MG63 (cell line): ENCODE data around the gene GALNT12. TPM values are rescaled to one million over a fixed set of nuclear protein-coding genes. Genes with fewer than 3 reads are reported as not detected.

Experiments used
- DNase-seq: peaks from one replicate; pipeline ENCODE4 v3.0.0-alpha.2; 2020
- H3K27me3 ChIP-seq: fragments of 250-450 bp; sonication (Bioruptor Pico); 2 replicates; pipeline ENCODE4 v1.5.1; 2020; ENCODE audit warnings: mild to moderate bottlenecking, moderate library complexity
- H3K36me3 ChIP-seq: fragments of 250-450 bp; sonication (Bioruptor Pico); 2 replicates; pipeline ENCODE4 v1.5.1; 2020; ENCODE audit warnings: mild to moderate bottlenecking, moderate library complexity
- H3K4me3 ChIP-seq: fragments of 250-450 bp; sonication (Bioruptor Pico); 2 replicates; pipeline ENCODE4 v1.5.1; 2020; ENCODE audit warnings: mild to moderate bottlenecking, moderate library complexity
- H3K9me3 ChIP-seq: fragments of 250-450 bp; sonication (Bioruptor Pico); 2 replicates; pipeline ENCODE4 v1.5.1; 2020; ENCODE audit warnings: mild to moderate bottlenecking, moderate library complexity
- total RNA-seq: library from RNA; depleted of rRNA; stranded (reverse); fragments of >200 nt; shearing (Covaris generic); gene quantifications from 2 replicates; pipeline ENCODE4 v1.2.3, GENCODE V29; 2014; ENCODE audit warnings: low replicate concordance

The GALNT12 gene
- total RNA-seq, 1 experiment from 2014 or later: 0.99 TPM

DNA sequence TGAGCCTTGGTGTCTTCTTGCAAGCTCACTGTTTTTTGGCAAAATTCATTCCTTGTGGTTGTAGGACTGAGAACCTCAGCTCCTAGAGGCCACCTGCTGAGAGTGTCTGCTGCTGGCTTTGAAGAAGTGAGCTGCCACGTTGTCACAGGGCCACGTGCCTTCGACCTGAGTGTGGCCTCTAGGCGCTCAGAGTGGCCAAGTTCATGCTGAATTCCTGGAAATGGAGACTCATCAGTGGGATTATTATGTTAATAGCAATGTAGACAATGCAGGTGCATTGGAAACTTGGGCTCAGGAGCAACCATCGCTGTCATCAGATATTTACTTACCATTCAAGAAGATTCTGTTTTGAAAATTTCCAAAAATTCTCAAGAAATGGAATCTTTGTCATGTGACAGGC is 52.5 kb downstream of the GALNT12 start:
- DNase-seq: no peak
- H3K36me3 ChIP-seq: no peaks in the 10 kb centered on the region
- H3K4me3 ChIP-seq: no peak overlapping the region
- no peaks in the 10 kb centered on the region for H3K27me3 ChIP-seq
- H3K9me3 ChIP-seq: no peaks in the 10 kb centered on the region

DNA sequence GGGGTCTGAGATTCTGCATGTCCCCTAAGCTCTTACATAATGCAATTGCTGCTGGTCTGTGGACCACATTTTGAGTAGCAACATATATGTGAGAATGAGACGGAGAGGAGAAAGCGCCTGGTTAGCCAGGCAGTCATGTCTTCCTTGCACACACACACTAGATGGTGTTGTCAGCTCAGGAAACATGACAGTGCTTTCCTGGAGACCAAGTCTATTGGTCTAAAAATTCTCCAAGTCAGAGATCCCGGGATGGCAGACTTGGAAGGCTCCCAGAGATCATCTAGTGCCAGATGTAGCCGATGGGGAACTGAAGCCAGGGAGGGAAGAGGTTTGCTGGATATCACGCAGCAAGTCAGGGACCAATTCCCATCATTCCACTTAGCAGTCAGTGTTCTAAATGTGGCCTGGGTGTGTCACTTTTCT is 53.4 kb downstream of the GALNT12 start:
- Histone ChIP-seq H3K36me3 (no peaks in the 10 kb centered on the region), H3K9me3 (no peaks in the 10 kb centered on the region), H3K4me3 (no peak overlapping the region), H3K27me3 (no peaks in the 10 kb centered on the region)
- DNase-seq: peak; percentile 90

DNA sequence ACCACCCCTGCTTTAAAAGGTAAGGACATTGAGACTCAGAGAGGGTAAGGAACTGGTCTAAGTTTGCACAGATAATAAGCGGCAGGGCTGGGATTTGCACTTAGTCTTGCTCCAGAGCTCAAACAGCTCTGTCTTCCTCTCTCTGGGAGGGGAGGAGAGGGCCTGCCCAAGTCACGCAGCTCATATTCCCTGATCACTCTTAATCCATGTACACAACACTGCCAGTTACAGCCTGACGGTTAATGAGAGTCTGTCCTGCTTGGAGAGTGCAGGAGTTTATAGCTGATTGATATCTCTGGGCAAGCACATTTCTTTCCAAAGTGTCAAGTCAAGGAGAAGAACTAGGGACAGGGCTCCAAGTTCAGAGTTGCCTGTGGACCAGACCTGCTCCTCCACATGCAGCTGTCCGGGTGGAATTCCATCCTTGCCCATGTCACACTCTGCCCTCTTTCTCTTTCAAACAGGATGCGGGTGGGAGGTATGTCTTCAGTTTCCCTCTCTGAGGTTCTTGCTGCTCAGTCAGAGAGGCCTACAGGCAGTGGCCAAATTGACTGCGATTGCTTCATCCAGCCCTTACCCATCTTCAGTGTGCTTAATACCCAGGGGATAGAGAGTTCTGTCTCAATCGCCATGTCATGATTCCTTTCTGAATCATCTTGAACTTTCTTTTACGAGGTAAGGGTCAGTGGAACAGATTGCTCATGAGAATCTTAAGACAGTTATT is 54.5 kb downstream of the GALNT12 start:
- Histone ChIP-seq H3K9me3 (no peaks in the 10 kb centered on the region), H3K4me3 (no peak overlapping the region), H3K27me3 (no peaks in the 10 kb centered on the region), H3K36me3 (no peaks in the 10 kb centered on the region)
- DNase-seq: peak; percentile 82

GRCh38 chr9:98862936-98863335 is 55.5 kb downstream of the GALNT12 start:
- no peak overlapping the region for H3K4me3 ChIP-seq
- DNase-seq: no peak
- no peaks in the 10 kb centered on the region for H3K27me3 ChIP-seq
- H3K9me3 ChIP-seq: no peaks in the 10 kb centered on the region
- H3K36me3 ChIP-seq: no peaks in the 10 kb centered on the region

- Histone ChIP-seq H3K9me3 (no peaks in the 10 kb centered on the region), H3K36me3 (no peaks in the 10 kb centered on the region), H3K4me3 (no peak overlapping the region), H3K27me3 (no peaks in the 10 kb centered on the region)
- no peak for DNase-seq
These were observed 57.1 kb downstream of the GALNT12 start for GRCh38 chr9:98864281-98865174.

DNA sequence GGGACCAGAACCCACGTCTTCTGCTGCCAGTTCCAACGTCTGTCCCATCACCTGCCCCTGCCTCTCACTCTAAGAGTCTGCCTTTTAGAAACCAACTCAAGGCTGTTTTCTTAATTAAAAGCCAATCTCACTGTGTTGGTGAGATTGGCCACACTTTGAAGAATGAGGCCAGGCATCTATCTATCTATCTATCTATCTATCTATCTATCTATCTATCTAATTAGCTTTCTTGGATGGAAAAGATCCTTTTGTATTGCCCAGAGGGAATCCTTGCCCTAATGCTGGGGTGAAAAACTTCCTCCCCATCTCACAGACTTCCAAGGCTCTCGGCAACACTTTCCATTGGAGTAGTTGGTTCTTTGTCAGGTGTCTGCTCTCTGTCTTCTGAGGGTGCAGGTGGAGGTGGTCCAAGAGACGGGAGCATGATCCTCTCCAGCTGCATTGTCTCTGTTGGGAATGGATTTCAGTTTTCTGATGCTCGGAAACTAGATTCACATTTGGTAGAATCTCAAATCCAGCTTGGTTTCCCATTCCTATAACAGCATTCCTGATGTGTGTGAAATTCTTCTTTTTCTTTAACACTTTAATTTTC is 57.9 kb downstream of the GALNT12 start:
- no peaks in the 10 kb centered on the region for H3K9me3 ChIP-seq
- H3K4me3 ChIP-seq: no peak overlapping the region
- no peaks in the 10 kb centered on the region for H3K36me3 ChIP-seq
- DNase-seq: no peak
- H3K27me3 ChIP-seq: no peaks in the 10 kb centered on the region

DNA sequence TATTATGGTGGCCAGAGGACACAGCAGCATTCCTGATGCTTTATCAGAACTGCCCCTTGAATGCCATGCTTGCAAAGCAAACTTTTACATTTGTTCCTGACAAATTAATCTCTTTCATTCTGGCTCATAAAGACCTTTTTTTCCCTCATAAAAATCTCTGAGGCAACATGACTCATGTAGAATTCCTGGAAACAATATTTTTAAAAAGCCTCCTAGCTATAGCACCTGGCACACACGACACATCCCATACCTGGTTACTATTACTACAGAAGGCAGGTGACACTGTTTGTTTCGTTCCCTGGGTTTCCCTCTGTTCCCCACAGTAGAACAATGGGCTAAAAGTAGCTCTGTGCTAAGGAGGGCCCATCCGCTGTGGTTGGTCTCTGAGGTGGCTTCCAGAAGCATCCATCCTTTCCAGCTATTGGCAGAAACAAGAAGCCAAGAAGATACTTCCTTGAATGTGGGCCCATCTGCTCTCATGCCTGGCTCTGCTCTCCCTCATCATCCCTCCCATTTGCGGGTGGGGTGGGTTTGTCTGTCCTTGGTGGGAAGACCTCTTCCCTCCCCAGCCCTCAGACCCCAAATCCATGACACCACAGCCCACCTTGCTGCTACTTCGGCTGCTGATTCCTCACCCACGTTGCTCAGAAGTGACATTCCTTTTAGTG is 59.1 kb downstream of the GALNT12 start:
- H3K9me3 ChIP-seq: no peaks in the 10 kb centered on the region
- no peaks in the 10 kb centered on the region for H3K36me3 ChIP-seq
- DNase-seq: no peak
- H3K27me3 ChIP-seq: no peaks in the 10 kb centered on the region
- H3K4me3 ChIP-seq: no peak overlapping the region

DNA sequence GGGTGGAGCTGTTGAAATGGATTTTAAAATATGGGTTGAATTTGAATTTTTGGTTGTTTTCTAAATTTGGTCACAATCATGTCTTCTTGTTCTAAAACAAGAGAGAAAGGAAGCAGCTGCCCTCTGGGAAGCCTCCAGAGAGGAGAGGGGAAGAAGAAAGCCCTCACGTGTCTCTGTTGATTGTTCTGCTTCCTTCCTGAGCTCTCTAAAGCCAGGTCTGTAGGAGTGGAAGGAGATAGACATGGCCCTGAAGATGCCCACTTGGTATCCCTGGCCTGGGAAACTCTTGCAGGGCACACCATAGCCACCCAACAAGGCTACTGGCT is 59.6 kb downstream of the GALNT12 start:
- H3K4me3 ChIP-seq: no peak overlapping the region
- DNase-seq: no peak
- H3K27me3 ChIP-seq: no peaks in the 10 kb centered on the region
- H3K36me3 ChIP-seq: no peaks in the 10 kb centered on the region
- no peaks in the 10 kb centered on the region for H3K9me3 ChIP-seq

- H3K4me3 ChIP-seq: no peak overlapping the region
- H3K36me3 ChIP-seq: no peaks in the 10 kb centered on the region
- H3K9me3 ChIP-seq: no peaks in the 10 kb centered on the region
- no peaks in the 10 kb centered on the region for H3K27me3 ChIP-seq
- peak; percentile 96 for DNase-seq
These were observed 60.1 kb downstream of the GALNT12 start for GRCh38 chr9:98867429-98868168.

GRCh38 chr9:98869078-98869745 is 61.7 kb downstream of the GALNT12 start:
- no peak overlapping the region for H3K4me3 ChIP-seq
- no peaks in the 10 kb centered on the region for H3K36me3 ChIP-seq
- H3K27me3 ChIP-seq: no peaks in the 10 kb centered on the region
- H3K9me3 ChIP-seq: no peaks in the 10 kb centered on the region
- DNase-seq: no peak

- Histone ChIP-seq H3K4me3 (no peak overlapping the region), H3K27me3 (no peaks in the 10 kb centered on the region), H3K9me3 (no peaks in the 10 kb centered on the region), H3K36me3 (no peaks in the 10 kb centered on the region)
- peak; percentile 12 for DNase-seq
These were observed 62.4 kb downstream of the GALNT12 start for GRCh38 chr9:98869866-98870265.

DNA sequence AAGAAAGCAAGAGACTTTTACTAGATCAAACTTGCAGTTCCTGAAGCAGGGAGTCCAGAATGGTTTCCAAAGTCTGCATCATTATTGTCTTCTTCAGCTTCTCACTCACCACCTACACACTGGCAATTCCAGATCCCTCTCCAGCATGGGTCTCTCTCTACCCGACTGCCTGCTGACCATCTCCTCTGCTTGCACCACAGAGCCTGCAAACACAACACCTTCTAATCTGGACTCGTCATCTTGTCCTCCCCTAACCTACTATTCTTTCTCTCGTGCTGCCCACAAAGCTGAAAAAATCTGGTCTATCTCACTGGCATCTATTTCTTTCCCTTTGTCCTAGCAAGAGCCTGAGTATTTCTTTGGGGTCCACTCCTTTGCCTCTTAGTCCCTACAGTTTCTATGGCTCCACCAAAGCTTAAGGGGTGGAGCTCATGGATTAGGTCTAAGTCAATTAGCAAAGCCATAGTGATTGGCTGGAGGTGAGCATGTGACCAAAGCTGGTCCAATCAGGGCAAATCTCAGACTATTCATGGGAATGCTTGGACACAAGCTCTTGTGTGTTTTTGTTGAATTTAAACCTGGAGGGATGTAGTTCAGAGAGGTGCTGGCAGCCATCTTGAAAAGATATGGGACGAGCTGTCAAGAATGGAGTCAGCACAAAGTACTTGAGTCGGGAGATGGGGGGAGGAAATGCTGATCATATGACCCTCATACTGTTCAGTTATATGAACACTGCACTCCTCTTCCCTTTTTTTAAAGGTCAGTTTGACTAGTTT is 63.5 kb downstream of the GALNT12 start:
- Histone ChIP-seq H3K36me3 (no peaks in the 10 kb centered on the region), H3K9me3 (no peaks in the 10 kb centered on the region), H3K4me3 (no peak overlapping the region), H3K27me3 (no peaks in the 10 kb centered on the region)
- DNase-seq: no peak

DNA sequence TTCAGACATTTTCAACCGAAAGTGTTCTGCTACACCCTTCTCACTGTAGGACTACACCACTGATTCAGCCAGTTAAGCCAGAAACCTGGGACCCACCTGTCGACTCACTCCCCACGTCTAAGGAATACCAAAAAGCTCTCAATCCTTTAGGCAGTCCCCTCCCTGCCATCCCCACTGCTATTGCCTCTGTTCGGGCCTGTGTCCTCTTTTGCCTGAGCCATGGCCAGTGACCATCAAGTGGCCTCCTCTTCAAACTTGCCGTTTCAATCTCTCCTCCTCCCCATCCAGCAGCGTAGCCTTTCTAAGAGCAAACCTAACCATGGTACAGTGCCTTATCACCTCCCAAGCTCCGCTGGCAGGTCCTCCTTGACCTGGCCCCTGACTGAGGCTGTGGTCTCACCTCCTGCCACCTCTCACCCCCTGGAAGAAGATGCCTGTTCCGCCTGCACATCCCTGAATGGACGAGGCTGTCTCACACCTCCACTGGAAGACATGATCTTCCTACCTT is 64.1 kb downstream of the GALNT12 start:
- Histone ChIP-seq H3K36me3 (no peaks in the 10 kb centered on the region), H3K9me3 (no peaks in the 10 kb centered on the region), H3K27me3 (no peaks in the 10 kb centered on the region), H3K4me3 (no peak overlapping the region)
- DNase-seq: no peak

DNA sequence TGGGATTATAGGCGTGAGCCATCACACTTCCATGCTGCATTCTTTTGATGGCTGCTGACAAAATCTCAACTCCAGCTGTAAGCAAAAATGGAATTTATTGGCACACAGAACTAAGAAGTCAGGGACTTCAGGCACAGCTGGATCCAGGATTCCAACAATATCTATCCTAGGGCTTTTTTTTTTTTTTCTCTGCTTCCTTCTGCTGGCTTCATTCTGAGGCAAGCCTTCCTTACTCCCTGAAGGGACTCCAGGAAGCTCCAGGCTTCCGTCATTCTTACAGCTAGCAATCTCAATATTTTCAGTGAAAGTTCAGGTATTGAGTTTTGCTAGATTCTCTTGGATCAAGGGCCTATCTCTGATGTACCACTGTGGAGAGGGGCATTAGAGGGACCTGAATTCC is 66.1 kb downstream of the GALNT12 start:
- no peaks in the 10 kb centered on the region for H3K9me3 ChIP-seq
- no peaks in the 10 kb centered on the region; the same call in 1 of the 2 replicates for H3K27me3 ChIP-seq
- H3K36me3 ChIP-seq: no peaks in the 10 kb centered on the region
- no peak overlapping the region for H3K4me3 ChIP-seq
- DNase-seq: no peak

DNA sequence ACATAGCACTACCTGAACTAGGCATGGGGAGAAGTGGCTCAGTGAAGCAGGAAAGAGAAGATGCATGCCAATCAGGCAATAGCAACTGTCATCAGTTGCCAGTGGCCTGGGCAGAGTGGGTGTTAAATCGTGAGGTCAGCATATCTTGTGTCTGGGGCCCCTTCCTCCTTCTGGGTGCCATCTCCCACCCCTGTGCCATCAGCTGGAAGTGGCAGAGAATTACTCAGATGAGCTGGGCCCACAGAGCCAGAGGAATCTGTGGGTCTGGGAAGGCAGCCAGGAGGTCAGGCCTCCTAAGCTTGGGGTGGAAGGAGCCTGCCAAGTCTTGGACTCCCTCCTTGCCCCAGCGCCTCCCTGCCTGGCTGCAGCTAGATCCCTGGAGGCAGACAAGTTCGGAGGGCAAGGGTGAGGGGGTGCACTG is 66.5 kb downstream of the GALNT12 start:
- Histone ChIP-seq H3K4me3 (no peak overlapping the region), H3K27me3 (no peaks in the 10 kb centered on the region; the same call in 1 of the 2 replicates), H3K36me3 (no peaks in the 10 kb centered on the region), H3K9me3 (no peaks in the 10 kb centered on the region)
- DNase-seq: peak; percentile 96
